HG03045 (cell line): ENCODE results near the gene UBE2K.
"Not testable (repeated sequence)": the region's sequence is repeated elsewhere in the genome, so short reads cannot be mapped to it uniquely, and the experiment has no call there.

Experiments
- ATAC-seq: cut with Tn5 transposase; IDR thresholded peaks from one replicate; pipeline ENCODE4 v1.9.1; 2021; ENCODE audit warnings: mild to moderate bottlenecking, moderate library complexity; ENCODE audit not compliant: unreplicated experiment

UBE2K gene

DNA sequence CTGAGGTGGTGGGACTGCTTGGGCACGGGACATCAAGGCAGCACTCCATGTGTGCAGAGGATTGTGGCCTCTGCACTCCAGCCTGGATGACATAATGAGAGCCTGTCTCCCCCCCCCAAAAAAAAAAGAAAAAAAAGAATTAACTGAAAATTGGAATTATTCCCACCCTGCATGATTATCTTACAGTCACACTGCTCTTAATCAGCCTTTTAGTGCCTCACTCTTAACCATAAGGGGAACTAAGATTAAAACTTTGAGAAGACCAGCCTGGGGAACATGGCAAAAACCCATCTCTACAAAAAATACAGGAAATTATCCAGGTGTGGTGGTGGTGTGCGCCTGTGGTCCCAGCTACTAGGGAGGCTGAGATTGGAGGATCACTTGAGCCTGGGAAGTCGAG, 94.6 kb downstream of the UBE2K start:
- ATAC-seq = no peak

DNA sequence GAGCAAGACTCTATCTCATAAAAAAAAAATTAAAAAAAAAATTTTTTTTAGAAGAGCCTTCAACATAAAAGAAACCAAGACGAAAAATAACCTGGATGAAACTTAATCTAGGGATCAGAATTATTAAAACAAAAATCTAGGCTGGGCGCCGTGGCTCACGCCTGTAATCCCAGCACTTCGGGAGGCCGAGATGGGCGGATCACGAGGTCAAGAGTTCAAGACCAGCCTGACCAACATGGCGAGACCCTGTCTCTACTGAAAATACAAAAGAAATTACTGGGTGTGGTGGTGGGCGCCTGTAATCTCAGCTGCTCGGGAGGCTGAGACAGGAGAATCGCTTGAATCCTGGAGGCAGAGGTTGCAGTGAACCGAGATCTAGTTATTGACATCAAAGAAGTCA, 95.0 kb downstream of the UBE2K start:
- not testable (repeated sequence) for ATAC-seq

DNA sequence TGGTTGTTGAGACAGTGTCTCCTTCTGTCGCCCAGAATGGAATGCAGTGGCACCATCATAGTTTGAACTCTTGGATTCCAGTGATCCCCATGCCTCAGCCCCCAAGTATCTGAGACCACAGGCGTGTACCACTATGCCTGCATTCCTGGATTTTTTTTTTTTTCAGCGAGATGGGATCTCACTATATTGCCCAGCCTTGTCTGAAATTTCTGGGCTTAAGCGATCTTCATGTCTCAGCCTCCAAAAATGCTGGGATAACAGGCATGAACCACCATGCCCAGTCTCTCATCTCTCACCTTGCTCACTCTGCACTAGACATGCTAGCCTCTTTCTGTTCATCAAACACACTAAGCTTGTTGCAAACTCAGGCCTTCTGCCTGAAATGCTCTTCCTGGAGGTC, 104.1 kb downstream of the UBE2K start:
- no peak for ATAC-seq

DNA sequence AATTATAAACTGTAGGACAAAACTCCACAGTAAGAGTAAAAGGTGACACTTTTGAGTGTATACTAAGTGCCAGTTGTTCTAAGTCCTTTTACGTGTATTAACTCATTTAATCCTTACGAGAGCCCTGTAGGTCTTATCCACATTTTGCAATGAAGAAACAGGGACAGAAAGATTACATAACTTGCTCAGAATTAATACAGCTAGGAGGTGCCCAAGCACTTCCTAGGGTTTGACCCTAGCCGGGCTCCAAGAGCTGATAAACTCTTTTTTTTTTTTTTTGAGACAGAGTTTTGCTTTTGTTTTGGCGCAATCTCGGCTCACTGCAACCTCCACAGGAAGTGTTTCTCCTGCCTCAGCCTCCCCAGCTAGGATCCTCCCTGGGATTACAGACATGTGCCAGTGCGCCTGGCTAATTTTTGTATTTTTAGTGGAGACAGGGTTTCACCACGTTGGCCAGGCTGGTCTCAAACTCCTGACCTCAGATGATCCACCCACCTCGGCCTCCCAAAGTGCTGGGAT, 110.4 kb downstream of the UBE2K start:
- ATAC-seq = no peak

DNA sequence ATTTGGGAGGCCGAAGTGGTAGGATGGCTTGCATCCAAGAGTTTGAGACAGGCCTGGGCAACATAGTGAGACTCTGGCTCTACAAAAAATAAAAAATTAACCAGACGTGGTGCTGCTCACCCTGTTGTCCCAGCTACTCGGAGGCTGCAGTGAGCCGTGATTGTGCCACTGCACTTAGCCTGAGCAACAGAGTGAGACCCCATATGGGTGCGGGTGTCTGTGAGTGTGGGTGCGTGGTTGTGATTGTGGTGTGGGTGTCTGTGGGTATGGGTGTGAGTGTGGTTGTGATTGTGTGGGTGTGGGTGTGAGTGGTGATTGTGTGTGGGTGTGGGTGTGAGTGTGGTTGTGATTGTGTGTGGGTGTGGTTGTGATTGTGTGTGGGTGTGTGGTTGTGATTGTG, 114.6 kb downstream of the UBE2K start:
- ATAC-seq = no peak

DNA sequence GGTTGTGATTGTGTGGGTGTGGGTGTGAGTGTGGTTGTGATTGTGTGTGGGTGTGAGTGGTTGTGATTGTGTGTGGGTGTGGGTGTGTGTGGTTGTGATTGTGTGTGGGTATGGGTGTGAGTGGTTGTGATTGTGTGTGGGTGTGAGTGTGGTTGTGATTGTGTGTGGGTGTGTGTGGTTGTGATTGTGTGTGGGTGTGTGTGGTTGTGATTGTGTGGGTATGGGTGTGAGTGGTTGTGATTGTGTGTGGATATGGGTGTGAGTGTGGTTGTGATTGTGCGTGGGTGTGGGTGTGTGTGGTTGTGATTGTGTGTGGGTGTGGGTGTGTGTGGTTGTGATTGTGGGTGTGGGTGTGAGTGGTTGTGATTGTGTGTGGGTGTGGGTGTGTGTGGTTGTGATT, 115.1 kb downstream of the UBE2K start:
- not testable (repeated sequence) for ATAC-seq

DNA sequence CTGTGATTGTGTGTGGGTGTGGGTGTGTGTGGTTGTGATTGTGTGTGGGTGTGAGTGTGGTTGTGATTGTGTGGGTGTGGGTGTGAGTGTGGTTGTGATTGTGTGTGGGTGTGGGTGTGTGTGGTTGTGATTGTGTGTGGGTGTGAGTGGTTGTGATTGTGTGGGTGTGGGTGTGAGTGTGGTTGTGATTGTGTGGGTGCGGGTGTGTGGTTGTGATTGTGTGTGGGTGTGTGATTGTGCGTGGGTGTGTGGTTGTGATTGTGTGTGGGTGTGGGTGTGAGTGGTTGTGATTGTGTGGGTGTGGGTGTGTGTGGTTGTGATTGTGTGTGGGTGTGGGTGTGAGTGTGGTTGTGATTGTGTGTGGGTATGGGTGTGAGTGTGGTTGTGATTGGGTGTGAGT, 115.8 kb downstream of the UBE2K start:
- not testable (repeated sequence) for ATAC-seq

DNA sequence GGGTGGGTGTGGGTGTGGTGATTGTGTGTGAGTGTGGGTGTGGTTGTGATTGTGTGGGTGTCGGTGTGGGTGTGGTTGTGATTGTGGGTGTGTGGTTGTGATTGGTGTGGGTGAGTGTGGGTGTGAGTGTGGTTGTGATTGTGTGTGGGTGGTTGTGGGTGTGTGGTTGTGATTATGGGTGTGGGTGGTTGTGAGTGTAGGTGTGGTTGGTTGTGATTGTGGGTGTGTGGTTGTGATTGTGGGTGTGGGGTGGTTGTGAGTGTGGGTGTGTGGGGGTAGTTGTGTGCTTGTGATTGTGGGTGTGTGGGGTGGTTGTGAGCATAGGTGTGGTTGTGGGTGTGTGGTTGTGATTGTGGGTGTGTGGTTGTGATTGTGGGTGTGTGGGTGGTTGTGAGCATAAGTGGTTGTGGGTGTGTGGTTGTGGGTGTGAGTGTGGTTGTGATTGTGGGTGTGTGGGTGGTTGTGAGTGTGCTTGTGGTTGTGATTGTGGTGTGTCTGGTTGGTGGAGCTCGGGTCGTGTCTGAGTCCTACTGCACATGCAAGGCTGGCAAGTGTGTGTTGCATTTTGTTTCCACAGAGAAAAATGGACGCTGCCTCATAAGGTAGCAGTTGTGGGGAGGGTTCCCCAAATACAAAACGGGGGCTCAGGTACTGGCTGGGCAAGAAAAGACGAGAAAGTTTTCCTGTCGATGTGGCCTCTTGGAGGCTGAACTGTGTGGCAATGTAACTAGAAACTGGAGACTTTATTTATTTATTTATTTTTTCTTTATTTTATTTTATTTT, 116.7 kb downstream of the UBE2K start:
- no peak for ATAC-seq

DNA sequence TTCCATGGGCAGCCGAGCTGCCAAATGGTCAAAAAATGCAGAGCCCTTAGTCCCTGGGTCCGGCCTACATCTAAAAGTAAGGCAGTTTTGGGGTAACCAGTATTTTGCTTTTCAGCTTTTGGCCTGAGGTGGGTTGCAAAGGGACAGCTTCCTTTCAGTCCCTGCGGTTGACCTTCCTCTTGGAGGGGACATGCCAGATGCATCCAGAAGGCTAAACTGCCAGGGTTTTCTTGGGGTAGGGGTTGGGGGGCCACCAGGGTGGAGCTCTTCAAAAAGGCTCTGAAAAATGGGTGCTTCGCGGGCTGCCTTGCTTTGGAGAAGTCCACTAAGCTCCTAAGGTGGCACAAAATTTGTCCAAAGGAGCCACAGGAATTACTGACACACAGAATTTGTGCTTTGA, 120.7 kb downstream of the UBE2K start:
- ATAC-seq = no peak

DNA sequence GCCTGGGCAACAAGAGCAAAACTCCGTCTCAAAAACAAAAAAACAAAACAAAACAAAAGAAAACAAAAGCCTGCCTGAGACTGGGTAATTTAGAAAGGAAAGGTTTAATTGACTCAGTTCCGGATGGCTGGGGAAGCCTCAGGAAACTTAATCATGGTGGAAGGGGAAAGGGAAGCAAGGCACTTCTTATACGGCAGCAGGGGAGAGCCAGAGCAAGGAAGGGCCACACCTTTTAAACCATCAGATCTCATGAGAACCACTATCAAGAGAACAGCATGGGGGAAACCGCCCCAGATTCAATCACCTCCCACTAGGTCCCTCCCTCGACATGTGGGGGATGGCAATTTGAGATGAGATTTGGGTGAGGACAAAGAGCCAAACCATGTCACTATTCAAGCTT, 122.2 kb downstream of the UBE2K start:
- ATAC-seq = no peak

DNA sequence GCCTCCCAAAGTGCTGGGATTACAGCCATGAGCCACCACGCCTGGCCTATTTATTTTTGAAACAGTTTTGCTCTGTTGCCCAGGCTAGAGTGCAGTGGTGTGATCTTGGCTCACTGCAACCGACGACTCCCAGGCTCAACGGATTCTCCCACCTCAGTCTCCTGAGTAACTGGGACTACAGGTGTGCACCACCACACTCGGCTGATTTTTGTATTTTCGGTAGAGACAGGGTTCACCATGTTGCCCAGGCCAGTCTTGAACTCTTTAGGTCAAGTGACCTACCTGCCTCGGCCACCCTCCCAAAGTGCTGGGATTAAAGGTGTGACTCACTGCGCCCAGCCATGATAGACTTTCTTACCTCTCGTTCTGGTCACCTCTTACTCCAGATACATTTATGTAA, 124.0 kb downstream of the UBE2K start:
- no peak for ATAC-seq

DNA sequence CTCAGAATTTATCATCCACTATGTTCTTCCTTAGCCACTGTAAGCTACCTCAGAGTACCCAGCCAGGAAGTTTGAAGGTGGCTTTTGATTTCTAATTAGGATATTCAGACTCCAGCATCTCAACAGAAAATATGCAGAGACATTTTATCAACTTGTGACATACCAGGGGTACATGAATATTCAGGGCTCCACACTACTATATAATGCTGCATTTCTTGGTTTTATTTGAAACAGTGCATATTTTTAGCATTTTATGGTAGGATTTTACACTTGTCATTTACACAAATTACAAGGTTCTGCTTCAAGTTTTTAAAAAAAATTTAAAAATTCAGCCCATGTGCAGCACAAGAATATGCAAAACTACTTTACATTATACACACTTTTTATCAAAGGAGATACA, 124.7 kb downstream of the UBE2K start:
- no peak for ATAC-seq

DNA sequence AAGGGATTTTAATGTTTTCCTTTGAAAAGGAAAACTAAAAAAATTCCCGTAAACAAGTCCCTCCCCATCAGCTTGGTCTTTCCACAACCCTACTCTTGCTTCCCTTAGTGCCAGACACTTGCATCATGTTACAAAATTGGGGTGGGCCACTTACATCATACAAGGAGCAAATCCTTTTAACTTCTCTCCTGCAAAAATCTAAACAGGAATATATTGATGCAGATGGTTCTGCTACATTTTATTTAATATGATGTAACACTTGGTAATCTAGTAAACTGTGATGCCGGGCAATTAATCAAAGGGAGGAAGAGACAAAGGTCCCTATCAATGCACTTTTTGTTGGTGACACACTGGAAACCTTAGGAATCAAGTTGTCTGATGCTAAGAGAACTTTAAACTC, 125.3 kb downstream of the UBE2K start:
- ATAC-seq = no peak

DNA sequence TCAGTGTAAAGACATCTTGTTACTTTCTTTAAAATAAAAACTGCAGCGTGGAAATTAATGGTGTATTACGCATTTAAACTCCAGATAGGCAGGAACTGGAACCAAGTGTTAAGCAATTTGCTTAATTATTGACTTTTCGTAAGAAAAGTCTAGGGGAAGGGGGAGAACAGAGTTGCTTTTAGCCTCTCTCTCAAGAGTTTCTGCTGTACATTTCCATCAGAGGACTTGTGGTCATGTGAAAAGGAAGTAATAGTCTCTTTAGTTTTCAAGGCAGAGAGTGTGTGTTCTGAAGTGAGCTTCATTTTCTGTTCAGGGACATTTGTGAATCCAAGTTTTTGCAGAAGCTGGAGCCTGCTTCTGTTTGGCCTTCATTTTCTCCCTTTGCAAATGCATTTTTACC, 127.2 kb downstream of the UBE2K start:
- ATAC-seq = no peak

DNA sequence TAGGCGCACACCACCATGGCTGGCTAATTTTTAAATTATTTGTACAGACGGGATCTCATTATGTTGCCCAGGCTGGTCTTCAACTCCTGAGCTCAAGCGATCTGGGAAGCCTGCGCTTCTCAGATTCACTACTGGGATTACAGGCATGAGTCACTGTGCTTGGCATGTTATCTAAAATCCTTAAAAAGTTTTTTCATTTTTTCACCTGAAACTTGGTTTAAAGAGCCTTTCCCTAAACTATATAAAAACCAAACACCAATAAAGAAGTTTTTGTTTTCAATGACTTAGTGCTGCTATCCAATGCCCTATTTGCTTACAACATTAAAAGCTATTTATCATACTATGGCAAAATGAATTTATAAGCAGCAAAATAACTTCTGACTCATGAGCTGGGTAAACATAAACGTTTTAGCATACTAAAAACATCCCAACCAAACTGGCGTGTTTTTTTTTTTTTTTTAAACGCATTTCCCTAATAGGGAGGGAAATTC, 127.8 kb downstream of the UBE2K start:
- ATAC-seq = no peak
